Activated naive CD8-positive, alpha-beta T cell treated with anti-CD3 and anti-CD28 coated beads for 36 hours (primary cell): ENCODE measurements around the gene STXBP1. TPM values are rescaled to one million over a fixed set of nuclear protein-coding genes. Genes with fewer than 3 reads are reported as not detected.

ENCODE experiments used
- DNase-seq: peaks from one replicate; pipeline ENCODE4 v3.0.0; 2021
- H3K27ac Mint-ChIP-seq: one replicate; pipeline ENCODE4 v1.8.0; 2022; ENCODE audit warnings: mild to moderate bottlenecking, moderate library complexity, mixed read lengths
- H3K27me3 Mint-ChIP-seq: one replicate; pipeline ENCODE4 v1.8.0; 2022; ENCODE audit warnings: mild to moderate bottlenecking, mixed read lengths
- H3K36me3 Mint-ChIP-seq: one replicate; pipeline ENCODE4 v1.8.0; 2021; ENCODE audit warnings: mild to moderate bottlenecking, mixed read lengths
- H3K4me1 Mint-ChIP-seq: one replicate; pipeline ENCODE4 v1.8.0; 2021; ENCODE audit warnings: mixed read lengths
- H3K4me3 Mint-ChIP-seq: one replicate; pipeline ENCODE4 v1.8.0; 2022; ENCODE audit warnings: mild to moderate bottlenecking, moderate library complexity, mixed read lengths
- H3K9me3 Mint-ChIP-seq: one replicate; pipeline ENCODE4 v1.8.0; 2022; ENCODE audit warnings: mixed read lengths
- total RNA-seq, 2 experiments: library from RNA; stranded (reverse); gene quantifications; one replicate each; pipeline ENCODE4 v1.2.3, GENCODE V29; 2021

STXBP1 gene
- total RNA-seq, 2 experiments from 2014 or later, result 18.8 to 19.9 TPM

DNA sequence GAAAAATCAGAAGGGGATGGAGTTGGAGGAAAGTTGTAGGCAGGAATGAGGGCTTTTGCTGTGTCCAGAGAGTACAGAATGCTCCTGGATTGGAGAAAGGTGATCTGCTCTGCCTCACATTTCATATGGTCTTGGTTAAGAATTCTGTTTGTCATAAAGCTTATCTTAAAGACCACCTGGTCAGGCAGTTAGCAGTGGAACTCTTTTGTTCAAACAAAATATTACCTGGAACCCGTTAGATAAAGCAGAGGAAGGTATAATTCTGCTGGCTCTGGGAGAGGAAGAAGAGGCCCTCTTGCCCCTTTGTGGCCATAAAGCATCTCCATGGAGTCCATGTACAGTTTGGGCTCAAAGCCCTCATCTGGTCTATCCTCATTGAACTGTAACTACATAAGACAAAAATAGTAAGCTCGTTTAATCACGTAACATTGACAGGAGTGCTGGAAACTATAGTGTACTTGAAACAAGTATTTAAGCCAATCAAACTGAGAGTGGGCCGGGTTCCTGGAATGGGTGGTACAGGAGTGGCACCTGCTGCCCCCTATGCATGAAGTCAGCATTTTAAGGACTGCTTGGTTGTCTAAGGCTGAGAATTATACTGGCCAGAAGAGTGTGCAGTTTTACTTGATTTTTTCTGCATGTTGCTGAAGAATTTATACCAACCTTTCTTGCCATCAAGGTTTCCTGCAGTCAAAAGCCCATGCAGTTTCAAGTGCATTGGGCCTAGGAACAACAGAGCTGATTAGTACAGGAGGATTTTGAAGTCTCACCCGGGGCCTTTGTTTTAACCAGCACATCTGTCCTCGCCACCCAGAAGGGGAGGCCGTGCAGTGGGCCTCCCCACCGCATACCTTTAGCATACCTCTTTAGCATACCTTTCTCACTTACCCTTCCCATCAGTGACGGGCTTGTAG, 39.9 kb downstream of the STXBP1 start:
- DNase-seq, result no peak
- H3K9me3 Mint-ChIP-seq, result no peaks in the 10 kb centered on the region
- no peak overlapping the region for H3K27ac Mint-ChIP-seq
- H3K4me3 Mint-ChIP-seq, result no peak overlapping the region
- no peaks in the 10 kb centered on the region for H3K27me3 Mint-ChIP-seq
- H3K36me3 Mint-ChIP-seq, result peaks cover 2% of the 10 kb centered on the region
- peaks cover 6% of the 10 kb centered on the region for H3K4me1 Mint-ChIP-seq

- peaks cover 6% of the 10 kb centered on the region for H3K4me1 Mint-ChIP-seq
- no peak overlapping the region for H3K4me3 Mint-ChIP-seq
- H3K36me3 Mint-ChIP-seq, result peaks cover 2% of the 10 kb centered on the region
- H3K9me3 Mint-ChIP-seq, result no peaks in the 10 kb centered on the region
- no peak overlapping the region for H3K27ac Mint-ChIP-seq
- DNase-seq, result no peak
- no peaks in the 10 kb centered on the region for H3K27me3 Mint-ChIP-seq
These were observed 40.7 kb downstream of the STXBP1 start for GRCh38 chr9:127652733-127653132.

DNA sequence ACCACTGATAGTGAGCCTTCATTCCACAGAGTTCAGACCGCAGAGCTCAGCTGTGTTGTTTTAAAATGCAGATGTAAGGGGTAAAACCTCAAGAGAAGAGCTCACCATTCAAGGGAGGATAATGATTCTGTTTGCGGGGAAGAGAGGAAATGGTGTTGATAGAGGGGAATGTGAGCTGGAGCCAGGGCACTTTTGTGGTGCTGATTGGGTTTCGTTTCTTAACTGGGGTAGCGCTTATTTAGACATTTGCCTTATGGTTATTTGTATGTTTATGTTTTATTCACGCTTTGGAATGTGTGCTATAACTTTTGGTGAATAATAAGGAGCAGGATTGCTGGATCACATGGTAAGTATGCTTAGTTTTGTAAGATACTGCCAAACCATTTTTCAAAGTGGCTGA, 42.5 kb downstream of the STXBP1 start:
- no peak overlapping the region for H3K4me3 Mint-ChIP-seq
- H3K27ac Mint-ChIP-seq, result no peak overlapping the region
- H3K9me3 Mint-ChIP-seq, result no peaks in the 10 kb centered on the region
- peaks cover 6% of the 10 kb centered on the region for H3K4me1 Mint-ChIP-seq
- DNase-seq, result no peak
- H3K27me3 Mint-ChIP-seq, result no peaks in the 10 kb centered on the region
- H3K36me3 Mint-ChIP-seq, result peaks cover 2% of the 10 kb centered on the region

DNA sequence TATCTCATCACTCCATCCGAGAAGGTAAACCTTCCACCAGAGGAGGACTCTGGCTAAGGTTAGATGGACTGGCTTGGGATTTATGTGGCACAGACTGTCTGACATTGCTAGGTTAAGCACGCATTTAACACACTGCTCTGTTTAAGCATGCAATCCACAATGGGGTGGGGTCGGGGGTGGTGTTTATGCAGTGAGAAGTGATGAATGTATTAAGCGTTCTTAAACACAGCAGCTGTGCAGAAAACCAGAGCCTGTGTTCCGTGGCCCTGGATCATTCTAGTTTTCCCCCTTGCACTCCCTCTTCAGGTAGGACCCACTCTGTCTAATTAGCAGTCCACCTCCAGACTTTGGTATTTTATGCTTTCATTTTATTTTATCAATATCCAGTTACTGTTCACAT, 46.4 kb downstream of the STXBP1 start:
- no peak overlapping the region for H3K4me3 Mint-ChIP-seq
- no peaks in the 10 kb centered on the region for H3K4me1 Mint-ChIP-seq
- no peaks in the 10 kb centered on the region for H3K9me3 Mint-ChIP-seq
- DNase-seq, result no peak
- no peak overlapping the region for H3K27ac Mint-ChIP-seq
- no peaks in the 10 kb centered on the region for H3K27me3 Mint-ChIP-seq
- H3K36me3 Mint-ChIP-seq, result no peaks in the 10 kb centered on the region

GRCh38 chr9:127660886-127661741, 49.0 kb downstream of the STXBP1 start:
- H3K27me3 Mint-ChIP-seq, result no peaks in the 10 kb centered on the region
- no peak for DNase-seq
- H3K4me1 Mint-ChIP-seq, result no peaks in the 10 kb centered on the region
- H3K4me3 Mint-ChIP-seq, result no peak overlapping the region
- H3K36me3 Mint-ChIP-seq, result no peaks in the 10 kb centered on the region
- no peaks in the 10 kb centered on the region for H3K9me3 Mint-ChIP-seq
- H3K27ac Mint-ChIP-seq, result no peak overlapping the region

DNA sequence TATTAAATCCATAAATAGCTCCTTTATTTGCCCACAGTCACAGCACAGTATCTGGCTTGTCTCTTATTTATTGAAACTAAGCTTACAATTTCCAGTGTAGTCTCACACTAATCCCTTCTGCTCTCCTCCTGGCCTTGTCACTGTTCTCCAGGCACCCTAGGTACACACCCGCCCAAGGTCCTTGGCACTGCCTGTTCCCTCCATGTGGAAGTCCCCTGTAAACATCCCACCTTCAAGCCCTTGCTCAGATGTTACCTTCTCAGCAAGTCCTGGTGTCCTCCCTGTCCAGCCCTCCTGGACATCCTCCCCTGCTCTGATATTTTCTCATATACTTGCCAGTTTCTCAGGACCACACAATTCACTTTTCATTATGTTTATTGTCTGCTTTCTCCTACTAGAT, 50.5 kb downstream of the STXBP1 start:
- Mint-ChIP-seq H3K36me3 (no peaks in the 10 kb centered on the region), H3K27ac (no peak overlapping the region), H3K4me3 (no peak overlapping the region), H3K4me1 (no peaks in the 10 kb centered on the region), H3K9me3 (no peaks in the 10 kb centered on the region), H3K27me3 (no peaks in the 10 kb centered on the region)
- DNase-seq, result no peak

- Mint-ChIP-seq H3K36me3 (no peaks in the 10 kb centered on the region), H3K4me3 (no peak overlapping the region), H3K27ac (no peak overlapping the region), H3K4me1 (no peaks in the 10 kb centered on the region), H3K9me3 (no peaks in the 10 kb centered on the region), H3K27me3 (no peaks in the 10 kb centered on the region)
- DNase-seq, result no peak
These were observed 52.2 kb downstream of the STXBP1 start for GRCh38 chr9:127664324-127664677.

GRCh38 chr9:127664678-127665507, 52.8 kb downstream of the STXBP1 start:
- DNase-seq, result no peak
- no peaks in the 10 kb centered on the region for H3K27me3 Mint-ChIP-seq
- no peak overlapping the region for H3K27ac Mint-ChIP-seq
- H3K4me1 Mint-ChIP-seq, result no peaks in the 10 kb centered on the region
- H3K36me3 Mint-ChIP-seq, result no peaks in the 10 kb centered on the region
- H3K4me3 Mint-ChIP-seq, result no peak overlapping the region
- H3K9me3 Mint-ChIP-seq, result no peaks in the 10 kb centered on the region

DNA sequence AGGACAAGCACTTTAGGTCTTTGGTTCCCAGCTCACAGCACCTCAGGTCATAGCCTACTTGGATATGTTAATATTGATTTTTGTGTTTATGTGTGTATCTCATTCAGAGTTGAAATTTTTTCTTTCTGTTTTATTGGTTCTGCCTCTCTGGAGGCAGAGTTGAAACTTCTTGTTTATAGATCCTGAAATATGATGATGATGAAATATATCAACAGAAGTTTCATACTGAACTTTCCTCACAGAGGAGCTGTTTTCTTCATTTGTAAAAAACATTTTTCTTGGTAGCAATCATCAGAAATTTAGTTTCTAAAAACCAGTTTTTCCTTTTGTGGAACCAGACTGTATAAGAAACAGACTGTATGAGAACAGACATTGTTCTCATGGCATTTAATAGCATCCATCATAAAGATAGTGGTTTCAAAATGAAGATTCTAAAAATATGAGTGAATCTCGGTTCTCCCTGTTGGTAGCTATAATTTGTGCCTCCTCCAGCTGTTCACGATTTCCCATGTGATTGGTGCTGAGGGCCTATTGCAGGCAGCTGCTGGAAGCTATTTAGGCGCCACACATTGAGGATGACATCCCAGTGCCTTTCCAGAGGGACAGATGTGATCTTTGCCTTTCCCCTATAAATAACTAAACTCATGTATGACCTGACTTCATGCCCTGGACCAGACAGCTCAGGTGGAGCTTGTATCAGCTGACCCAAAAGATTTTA, 55.2 kb downstream of the STXBP1 start:
- H3K36me3 Mint-ChIP-seq, result no peaks in the 10 kb centered on the region
- H3K4me1 Mint-ChIP-seq, result no peaks in the 10 kb centered on the region
- no peak overlapping the region for H3K27ac Mint-ChIP-seq
- no peak for DNase-seq
- H3K9me3 Mint-ChIP-seq, result no peaks in the 10 kb centered on the region
- H3K4me3 Mint-ChIP-seq, result no peak overlapping the region
- H3K27me3 Mint-ChIP-seq, result no peaks in the 10 kb centered on the region

- no peaks in the 10 kb centered on the region for H3K27me3 Mint-ChIP-seq
- H3K9me3 Mint-ChIP-seq, result no peaks in the 10 kb centered on the region
- H3K4me1 Mint-ChIP-seq, result no peaks in the 10 kb centered on the region
- H3K36me3 Mint-ChIP-seq, result no peaks in the 10 kb centered on the region
- H3K27ac Mint-ChIP-seq, result no peak overlapping the region
- DNase-seq, result no peak
- H3K4me3 Mint-ChIP-seq, result no peak overlapping the region
These were observed 55.8 kb downstream of the STXBP1 start for GRCh38 chr9:127667906-127668305.

- H3K4me1 Mint-ChIP-seq, result no peaks in the 10 kb centered on the region
- H3K27me3 Mint-ChIP-seq, result no peaks in the 10 kb centered on the region
- DNase-seq, result no peak
- H3K36me3 Mint-ChIP-seq, result peaks cover 2% of the 10 kb centered on the region
- H3K4me3 Mint-ChIP-seq, result no peak overlapping the region
- no peaks in the 10 kb centered on the region for H3K9me3 Mint-ChIP-seq
- no peak overlapping the region for H3K27ac Mint-ChIP-seq
These were observed 61.2 kb downstream of the STXBP1 start for GRCh38 chr9:127673234-127673633.

- Mint-ChIP-seq H3K9me3 (no peaks in the 10 kb centered on the region), H3K27me3 (no peaks in the 10 kb centered on the region), H3K4me1 (no peaks in the 10 kb centered on the region), H3K4me3 (no peak overlapping the region), H3K36me3 (peaks cover 4% of the 10 kb centered on the region), H3K27ac (no peak overlapping the region)
- no peak for DNase-seq
These were observed 64.6 kb downstream of the STXBP1 start for GRCh38 chr9:127676638-127677037.

- H3K27me3 Mint-ChIP-seq, result no peaks in the 10 kb centered on the region
- H3K9me3 Mint-ChIP-seq, result no peaks in the 10 kb centered on the region
- H3K36me3 Mint-ChIP-seq, result peaks cover 2% of the 10 kb centered on the region
- no peaks in the 10 kb centered on the region for H3K4me1 Mint-ChIP-seq
- H3K27ac Mint-ChIP-seq, result no peak overlapping the region
- no peak overlapping the region for H3K4me3 Mint-ChIP-seq
- no peak for DNase-seq
These were observed 67.4 kb downstream of the STXBP1 start for GRCh38 chr9:127679506-127679905.

DNA sequence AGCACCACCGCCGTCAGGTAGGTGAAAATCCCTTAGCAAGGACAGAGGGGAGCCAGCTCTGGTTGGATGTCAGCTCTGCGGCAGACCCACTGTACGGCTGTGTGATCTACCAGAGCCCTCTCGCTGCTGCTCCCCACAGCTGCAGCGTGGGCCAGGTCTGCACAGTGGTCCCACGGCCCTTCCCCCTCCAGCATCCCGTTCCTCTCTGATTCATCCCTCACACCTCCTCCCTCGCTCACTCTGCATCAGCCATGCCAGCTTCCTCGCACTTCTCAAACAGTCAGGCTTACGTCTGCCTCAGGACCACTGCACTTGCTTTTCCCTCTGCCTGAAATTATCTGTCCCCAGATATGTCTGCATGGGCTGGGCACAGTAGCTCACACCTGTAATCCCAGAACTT, 68.1 kb downstream of the STXBP1 start:
- peaks cover 5% of the 10 kb centered on the region for H3K36me3 Mint-ChIP-seq
- H3K27ac Mint-ChIP-seq, result no peak overlapping the region
- H3K4me3 Mint-ChIP-seq, result no peak overlapping the region
- no peak for DNase-seq
- H3K9me3 Mint-ChIP-seq, result no peaks in the 10 kb centered on the region
- no peaks in the 10 kb centered on the region for H3K4me1 Mint-ChIP-seq
- H3K27me3 Mint-ChIP-seq, result no peaks in the 10 kb centered on the region
